SU-DHL-6 (cell line): ENCODE measurements around the gene GPR180.

Source experiments
- EZH2phosphoT487 ChIP-seq: fragments of 200-600 bp; sonication (generic), shearing (Covaris generic); conservative IDR thresholded peaks from 2 replicates; pipeline ENCODE4 v1.6.1; 2018; ENCODE audit warnings: mild to moderate bottlenecking, antibody characterized with exemption, low read length, moderate library complexity, mixed read lengths
- TF ChIP-seq, protein P1 (sequence below): fragments of 200-600 bp; sonication (generic); IDR thresholded peaks from one replicate; pipeline ENCODE4 v1.5.1; 2017; ENCODE audit warnings: antibody characterized with exemption, mild to moderate bottlenecking, low read length, moderate library complexity; ENCODE audit not compliant: insufficient read depth, poor library complexity, severe bottlenecking

DNA sequence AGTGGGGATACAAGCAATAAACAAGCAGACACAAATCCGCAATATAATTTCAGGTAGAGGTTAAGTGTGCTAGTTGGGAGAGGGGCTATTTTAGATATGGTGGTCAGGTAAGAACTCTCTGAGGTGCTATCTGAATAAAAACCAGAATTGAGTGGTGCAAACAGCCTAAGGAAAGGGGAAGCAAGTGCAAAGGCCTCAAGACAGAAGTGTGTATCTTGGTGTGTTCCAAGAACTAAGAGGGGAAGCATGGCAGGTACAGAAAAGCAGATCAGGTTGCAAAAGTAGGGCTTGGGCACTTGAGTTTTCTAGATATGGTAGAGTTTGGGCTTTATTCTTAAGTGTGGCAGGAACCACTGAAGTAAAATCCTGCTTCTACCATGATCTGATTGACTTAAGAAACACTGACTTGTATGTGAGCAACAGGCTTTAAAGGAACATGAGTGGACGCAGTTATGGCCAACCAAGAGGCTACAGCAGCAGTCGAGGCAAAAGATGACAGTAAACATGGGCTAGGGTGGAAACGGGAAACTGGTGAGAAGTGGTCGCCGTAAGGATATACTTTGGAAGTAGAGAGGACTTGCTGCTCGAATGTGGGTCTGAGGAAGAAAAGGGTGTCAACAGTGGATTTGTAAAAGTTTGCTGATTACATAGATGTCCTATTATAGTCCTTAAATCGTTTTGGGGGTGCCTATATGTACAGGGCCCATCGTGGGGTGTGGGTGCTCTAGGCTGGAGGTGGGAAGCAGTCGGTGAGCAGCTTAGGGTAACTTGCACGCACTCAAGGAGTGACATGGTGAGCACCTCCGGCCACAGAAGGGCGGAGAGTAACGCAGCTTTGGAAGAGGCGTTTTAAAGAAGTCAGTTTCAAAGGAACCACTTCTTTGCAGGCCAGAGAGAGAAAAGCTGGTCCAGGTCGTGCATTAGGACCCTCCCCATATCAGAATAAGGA, 6.4 kb upstream of the GPR180 start:
- TF ChIP-seq, protein P1, sequence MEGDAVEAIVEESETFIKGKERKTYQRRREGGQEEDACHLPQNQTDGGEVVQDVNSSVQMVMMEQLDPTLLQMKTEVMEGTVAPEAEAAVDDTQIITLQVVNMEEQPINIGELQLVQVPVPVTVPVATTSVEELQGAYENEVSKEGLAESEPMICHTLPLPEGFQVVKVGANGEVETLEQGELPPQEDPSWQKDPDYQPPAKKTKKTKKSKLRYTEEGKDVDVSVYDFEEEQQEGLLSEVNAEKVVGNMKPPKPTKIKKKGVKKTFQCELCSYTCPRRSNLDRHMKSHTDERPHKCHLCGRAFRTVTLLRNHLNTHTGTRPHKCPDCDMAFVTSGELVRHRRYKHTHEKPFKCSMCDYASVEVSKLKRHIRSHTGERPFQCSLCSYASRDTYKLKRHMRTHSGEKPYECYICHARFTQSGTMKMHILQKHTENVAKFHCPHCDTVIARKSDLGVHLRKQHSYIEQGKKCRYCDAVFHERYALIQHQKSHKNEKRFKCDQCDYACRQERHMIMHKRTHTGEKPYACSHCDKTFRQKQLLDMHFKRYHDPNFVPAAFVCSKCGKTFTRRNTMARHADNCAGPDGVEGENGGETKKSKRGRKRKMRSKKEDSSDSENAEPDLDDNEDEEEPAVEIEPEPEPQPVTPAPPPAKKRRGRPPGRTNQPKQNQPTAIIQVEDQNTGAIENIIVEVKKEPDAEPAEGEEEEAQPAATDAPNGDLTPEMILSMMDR: no peak
- no peak for TF ChIP-seq EZH2phosphoT487
